Measurements from ENCODE around the gene MAP2K7. TPM values are rescaled to one million over a fixed set of nuclear protein-coding genes. Genes with fewer than 3 reads are reported as not detected.
"Not testable (repeated sequence)": the region's sequence is repeated elsewhere in the genome, so short reads cannot be mapped to it uniquely, and the experiment has no call there.

The MAP2K7 gene
- total RNA-seq, 2 experiments from 2014 or later: 34.9 to 35.7 TPM

DNA sequence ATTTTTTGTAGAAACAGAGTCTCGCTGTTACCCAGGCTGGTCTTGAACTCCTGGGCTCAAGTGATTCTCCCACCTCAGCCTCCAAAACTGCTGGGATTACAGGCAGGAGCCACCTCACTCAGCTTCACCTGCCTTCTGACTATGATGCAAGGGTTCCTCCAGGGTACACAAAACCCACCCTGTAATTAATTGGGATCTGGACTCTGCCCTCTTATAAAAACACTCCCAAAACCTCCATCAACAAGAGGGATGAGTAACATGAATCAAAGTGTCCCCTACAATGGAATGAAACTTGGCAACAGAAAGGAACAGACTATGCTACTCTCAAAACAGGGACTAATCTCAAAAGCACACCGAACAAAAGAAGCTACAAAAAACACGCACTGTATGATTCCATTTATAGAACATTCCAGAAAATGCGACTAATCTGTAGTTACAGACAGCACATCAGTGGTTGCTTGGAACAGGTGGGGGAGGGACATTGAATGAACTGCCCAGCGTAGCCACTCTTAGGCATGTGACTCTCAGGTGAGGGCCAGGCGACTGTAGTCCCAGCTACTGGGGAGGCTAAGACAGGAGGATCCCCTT, 26.3 kb upstream of the MAP2K7 start:
- POLR2A ChIA-PET: no interaction called here
- CTCF ChIA-PET: no interaction called here

DNA sequence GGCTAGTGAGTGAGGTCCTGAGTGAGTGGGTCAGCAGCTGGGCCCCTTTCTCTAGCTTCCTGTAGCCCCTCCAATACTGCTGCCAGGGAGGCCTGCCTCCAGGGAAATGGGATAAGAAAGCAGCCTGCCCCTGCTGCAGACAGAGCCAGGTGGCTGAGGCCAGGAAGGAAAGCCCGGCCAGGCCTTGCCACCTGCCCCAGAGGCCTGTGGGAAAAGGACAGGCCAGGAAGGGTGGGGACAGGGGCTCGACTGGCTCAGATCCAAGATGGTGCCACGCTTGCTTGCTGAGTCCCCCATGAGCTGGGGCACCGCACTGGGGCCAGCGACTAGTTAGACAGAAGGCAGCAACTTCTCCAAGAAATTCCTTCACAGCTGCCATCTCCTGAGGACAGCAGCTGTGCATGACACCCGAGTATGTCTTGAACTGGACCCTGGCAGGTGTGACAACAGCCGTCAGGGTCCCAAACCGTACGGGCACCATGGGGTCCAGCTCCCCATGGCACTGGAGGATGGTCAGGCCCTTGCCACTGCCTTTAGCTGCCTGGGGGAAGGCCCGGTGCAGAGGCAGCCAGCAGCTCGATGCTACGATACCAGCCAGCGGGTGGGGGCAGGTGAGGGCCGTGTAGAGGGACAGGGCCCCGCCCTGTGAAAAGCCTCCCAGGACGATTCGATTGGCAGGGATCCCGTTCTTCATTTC, 24.4 kb upstream of the MAP2K7 start:
- POLR2A ChIA-PET: interaction anchor here (0.5 kb wide), 1 partner anchor 28 kb away, joined by 3 read pairs; no protein-coding TSS in a partner anchor
- CTCF ChIA-PET: interaction anchor here (0.6 to 1.2 kb wide), 2 partner anchors 10 to 327 kb away, joined by 3 read pairs; no protein-coding TSS in a partner anchor

DNA sequence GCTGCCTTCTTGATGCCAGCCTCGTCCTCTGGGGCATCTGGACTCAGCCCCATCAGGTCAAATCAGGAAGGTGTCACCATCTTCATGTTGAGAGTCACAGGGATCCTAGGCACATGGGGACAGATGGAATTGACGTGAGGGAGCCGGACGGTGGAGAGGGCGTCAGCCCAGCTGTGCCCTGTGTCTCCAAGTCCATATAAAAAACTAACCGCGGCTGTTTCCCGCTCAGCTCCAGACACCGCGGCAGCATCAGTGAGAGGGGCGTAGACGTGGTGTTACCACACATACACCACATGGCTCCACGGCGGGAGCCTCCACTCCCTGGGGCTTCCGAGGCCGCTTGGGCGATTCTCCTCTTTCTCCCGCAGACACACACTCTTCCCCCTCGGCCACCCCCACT, 23.8 kb upstream of the MAP2K7 start:
- ChIA-PET CTCF (interaction anchor here (0.6 kb wide), 1 partner anchor 327 kb away, joined by 3 read pairs; no protein-coding TSS in a partner anchor), POLR2A (no interaction called here)

DNA sequence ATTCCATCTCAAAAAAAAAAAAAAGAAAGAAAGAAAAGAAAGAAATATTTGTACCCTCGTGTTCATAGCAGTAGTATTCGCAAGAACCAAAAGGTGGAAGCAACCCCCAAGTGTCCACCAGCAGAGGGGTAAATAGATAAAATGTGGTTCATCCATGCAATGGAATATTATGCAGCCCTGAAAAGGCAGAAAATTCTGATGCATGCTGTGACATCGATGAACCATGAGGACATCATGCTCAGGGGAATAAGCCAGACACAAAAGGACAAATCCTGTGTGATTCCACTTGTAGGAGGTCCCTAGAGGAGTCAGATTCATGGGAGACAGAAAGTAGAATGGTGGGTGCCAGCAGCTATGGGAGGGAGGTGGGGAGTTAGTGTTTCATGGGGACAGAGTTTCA, 21.8 kb upstream of the MAP2K7 start:
- ChIA-PET POLR2A (no interaction called here), CTCF (no interaction called here)

DNA sequence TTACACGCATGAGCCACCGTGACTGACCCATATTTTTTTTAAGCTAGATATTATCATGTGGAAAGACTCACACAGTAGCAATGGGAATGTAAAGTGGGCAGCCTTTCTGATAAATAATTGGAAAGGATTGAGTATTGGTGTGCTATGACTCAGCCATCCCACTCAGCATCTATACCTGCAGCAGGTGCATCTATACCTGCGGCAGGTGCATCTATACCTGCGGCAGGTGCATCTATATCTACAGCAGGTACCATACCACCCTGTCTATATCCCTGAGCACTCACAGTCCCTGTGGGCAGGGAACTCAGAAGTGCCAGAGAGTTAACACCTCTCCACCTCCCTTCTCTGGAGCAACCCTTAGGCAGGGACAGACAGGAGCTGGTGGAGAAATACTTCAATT, 20.6 kb upstream of the MAP2K7 start:
- ChIA-PET CTCF (no interaction called here), POLR2A (no interaction called here)

DNA sequence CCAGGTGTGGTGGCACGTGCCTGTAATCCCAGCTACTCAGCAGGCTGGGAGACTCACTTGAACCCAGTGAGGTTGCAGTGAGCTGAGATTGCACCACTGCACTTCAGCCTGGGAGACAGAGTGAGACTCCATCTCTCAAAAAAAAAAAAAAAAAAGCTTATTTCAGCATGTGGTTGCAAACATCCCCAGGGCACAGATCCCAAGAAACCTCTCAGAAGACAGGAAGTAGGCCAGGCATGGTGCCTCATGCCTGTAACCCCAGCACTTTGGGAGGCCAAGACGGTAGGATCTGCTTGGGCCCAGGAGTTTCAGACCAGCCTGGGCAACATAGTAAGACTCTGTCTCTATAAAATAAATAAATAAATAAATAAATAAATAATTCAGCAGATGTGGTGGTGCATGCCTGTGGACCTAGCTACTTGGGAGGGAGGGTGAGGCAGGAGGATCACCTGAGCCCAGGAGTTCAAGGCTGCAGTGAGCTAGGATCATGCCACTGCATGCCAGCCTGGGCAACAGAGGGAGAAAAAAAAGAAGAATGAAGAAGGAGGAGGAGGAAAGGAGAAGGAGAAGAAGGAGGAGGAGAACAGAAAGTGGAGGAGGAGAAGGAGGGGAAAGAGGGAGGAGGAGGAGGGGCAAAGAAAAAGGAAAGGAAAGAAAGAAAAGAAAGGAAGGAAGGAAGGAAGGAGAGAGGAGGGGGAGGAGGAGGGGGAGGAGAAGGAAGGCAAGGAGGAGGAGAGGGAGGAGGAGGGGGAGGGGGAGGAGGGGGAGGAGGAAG, 19.7 kb upstream of the MAP2K7 start:
- CTCF ChIA-PET: no interaction called here

DNA sequence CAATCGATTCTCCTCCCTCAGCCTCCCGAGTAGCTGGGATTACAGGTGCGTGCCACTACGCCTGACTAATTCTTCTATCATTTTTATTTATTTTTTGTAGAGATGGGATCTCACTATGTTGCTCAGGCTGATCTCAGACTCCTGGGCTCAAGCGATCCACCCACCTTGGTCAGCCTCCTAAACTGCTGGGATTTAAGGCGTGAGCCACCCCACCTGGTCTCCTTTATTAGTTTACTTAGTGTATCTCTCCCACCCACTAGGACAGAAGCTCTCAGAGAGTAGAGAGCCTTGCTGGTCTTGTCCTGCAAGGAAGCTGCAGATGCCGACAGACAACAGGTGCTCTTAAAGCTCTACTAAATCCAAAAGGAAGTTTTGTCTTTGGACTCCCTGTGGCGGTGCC, 17.9 kb upstream of the MAP2K7 start:
- POLR2A ChIA-PET: no interaction called here

More for the DNA sequence above, 19.7 kb upstream of the MAP2K7 start:
- POLR2A ChIA-PET: no interaction called here

DNA sequence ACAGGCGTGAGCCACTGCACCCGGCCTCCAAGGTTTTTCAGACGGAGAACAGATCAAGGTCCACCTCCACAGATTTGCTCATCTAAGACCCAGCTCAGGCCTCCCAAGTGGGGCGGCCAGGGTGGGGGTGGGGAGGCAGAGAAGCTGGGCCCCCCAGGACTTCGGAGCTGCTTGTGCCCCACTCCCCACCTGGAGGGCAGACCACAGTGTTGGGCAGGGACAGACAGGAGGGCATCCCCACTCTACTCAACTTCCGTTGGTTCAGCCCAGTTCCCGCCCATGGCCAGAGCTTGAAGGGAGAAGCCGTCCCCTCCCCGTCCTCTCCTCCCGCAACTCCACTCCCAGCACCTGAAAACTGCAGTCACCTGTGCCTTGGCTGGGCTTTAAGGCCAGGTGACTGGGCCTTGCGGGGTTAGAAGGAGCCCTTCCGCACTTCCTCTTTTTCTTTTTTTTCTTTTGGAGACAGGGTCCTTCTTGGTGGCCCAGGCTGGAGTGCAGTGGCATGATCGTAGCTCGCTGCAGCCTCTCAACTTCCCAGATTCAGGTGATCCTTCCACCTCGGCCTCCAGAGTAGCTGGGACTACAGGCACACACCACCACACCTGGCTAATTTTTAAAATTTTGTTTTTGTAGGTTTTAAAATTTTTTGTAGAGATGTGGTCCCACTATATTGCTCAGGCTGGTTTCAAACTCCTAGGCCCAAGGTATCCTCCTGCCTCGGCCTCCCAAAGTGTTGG, 16.1 kb upstream of the MAP2K7 start:
- ChIA-PET POLR2A (no interaction called here), CTCF (interaction anchor here (0.7 to 0.9 kb wide), 2 partner anchors 18 to 29 kb away, joined by 3 read pairs; no protein-coding TSS in a partner anchor)

More for the DNA sequence above, 17.9 kb upstream of the MAP2K7 start:
- CTCF ChIA-PET: interaction anchor here (0.7 kb wide), 1 partner anchor 317 kb away, joined by 3 read pairs; no protein-coding TSS in a partner anchor

DNA sequence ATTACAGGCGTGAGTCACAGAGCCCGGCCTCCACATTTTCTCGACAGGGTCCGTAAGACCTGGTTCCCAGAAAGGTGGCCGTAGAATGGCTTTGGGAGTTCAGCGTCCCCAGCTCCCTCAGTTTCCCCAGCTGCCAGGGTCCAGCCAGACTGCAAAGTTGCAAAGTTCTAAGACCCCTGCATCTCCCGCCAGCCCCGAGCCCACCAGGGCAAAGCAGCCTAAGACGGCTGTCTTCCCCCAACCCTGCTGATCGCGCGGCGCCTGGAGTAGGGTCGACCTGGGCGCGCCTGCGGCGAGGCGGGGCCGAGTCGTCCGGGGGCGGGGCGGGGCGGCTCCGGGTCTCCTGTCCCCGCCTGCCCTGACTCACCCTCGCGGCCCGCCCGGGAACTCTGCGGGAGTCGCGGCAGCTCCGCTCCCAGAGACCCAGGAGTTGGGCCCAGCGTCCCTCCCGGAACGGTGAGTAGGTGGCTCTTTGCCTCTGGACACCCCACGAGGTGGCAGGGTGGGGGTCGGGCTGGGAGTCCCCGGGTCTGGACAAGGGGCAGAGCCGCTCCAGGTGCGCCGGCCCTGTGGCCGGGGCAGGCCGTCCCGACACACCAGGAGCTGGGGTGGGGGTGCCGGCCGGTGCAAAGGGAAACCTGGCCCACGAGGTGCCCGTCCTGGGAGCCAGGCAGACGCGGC, 15.4 kb upstream of the MAP2K7 start, which contains the start of gene LRRC8E:
TSS of gene LRRC8E (plus strand) at position 366 of the 681 bp plus-strand sequence. CDS start 7,094 bp downstream, outside the sequence.
- ChIA-PET POLR2A (no interaction called here), CTCF (interaction anchor here (0.9 kb wide), 1 partner anchor 19 kb away, joined by 3 read pairs; no protein-coding TSS in a partner anchor)

DNA sequence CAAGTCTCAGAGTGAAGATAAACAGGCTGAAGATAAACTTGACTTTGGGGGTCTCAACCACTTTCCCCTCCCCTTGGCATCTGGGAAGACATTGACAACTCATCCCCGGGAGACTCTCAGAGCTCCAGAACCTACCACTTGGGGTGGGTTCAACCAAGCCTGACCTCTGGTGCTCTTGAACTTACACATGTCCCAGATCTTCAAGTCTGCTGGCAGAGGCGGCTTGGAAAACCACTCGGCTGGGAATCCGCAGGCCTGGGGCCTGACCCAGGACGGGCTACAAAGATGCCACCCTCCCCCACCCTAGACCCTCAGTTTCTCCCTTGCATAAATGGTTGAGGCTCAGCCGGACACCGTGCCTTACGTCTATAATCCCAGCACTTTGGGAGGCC, 14.9 kb upstream of the MAP2K7 start:
- ChIA-PET POLR2A (no interaction called here), CTCF (no interaction called here)

DNA sequence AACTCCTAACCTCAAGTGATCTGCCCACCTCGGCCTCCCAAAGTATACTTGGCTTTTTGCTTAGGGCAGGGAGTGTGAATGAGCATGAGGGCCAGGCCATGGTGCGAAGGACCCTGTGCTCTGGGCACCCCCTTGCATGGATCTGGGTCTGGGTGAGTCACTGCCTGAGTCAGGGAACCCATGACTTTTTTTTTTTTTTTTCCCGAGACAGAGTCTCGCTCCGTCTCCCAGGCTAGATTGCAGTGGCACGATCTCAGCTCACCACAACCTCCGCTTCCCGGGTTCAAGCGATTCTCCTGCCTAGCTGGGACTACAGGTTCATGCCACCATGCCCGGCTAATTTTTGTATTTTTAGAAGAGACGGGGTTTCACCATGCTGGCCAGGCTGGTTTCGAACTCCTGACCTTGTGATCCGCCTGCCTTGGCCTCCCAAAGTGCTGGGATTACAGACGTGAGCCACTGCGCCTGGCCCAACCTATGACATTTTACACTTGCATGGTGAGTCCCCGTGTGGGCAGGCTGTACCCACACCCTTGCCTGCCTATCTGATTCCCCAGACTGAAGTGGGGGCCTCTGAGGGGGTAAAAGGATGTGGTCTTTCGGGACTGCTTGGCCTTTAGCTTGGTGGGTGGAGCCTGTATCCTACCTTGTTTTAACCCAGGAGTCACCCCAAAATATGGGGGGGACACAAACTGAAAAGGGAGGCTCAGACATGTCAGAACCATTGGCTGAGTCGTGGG, 10.1 kb upstream of the MAP2K7 start:
- CTCF ChIA-PET: not testable (repeated sequence)

DNA sequence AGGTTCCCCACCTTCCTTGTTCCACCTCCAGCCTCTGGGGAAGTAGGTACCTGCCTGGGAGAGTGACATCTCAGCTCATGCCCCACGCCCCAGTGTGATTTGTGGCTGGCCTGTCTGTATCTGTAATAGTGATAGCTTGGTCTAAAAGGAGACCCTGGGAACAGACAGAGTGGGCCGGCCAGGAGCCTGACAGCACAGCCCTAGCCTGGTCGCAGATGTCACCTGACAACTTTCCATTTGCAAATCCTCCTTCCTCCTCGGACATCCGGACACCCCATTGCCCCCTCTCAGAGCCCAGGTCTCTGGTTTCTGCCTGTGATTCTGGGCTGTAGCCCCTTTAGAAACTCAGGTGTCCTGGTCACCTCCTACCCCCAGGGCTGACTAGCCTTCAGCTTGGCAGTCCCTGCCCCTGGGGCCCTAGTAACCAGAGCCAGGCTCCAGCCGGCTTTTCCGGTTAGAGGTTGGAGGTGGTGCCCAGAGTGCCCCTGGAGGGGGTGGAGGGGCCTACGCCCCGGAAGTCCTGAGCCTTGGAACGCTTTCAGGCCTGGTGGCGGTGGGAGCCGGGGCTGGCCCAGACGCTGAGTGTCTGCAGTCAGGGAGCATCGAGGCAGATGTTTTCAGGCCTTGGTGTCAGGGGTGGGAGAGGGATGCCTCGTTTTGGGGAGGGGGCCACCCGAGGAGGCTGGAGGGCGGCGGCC, 8.9 kb upstream of the MAP2K7 start:
- ChIA-PET CTCF (no interaction called here), POLR2A (no interaction called here)

More for the DNA sequence above, 10.1 kb upstream of the MAP2K7 start:
- POLR2A ChIA-PET: not testable (repeated sequence)

DNA sequence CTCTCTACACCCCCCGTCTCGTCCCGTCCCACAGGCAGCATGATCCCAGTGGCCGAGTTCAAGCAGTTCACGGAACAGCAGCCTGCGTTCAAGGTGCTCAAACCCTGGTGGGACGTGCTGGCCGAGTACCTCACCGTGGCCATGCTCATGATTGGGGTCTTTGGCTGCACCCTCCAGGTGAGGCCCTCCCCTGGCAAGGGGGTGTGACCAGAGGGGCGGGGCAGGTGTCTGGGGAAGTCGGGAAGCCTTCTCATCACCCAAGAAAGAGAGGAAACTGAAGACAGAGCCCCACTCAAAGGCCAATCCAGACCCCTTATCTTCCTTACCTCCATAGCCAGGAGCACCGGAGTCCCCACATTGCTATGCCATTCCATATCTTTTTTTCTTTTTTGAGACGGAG, 8.1 kb upstream of the MAP2K7 start:
- CTCF ChIA-PET: no interaction called here
- POLR2A ChIA-PET: no interaction called here

DNA sequence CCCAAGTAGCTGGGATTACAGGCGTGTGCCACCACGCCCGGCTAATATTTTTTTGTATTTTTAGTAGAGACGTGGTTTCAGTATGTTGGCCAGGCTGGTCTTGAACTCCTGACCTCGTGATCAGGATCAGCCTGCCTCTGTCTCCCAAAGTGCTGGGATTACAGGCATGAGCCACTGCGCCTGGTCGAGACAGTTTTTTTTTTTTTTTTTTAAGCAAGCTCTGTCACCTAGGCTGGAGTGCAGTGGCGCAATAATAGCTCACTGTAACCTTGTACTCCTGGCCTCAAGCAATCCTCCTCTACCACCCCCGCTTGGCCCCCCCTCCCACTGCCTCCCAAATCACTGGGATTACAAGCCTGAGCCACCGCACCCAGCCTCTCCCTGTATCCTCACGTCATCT, 6.4 kb upstream of the MAP2K7 start:
- ChIA-PET CTCF (no interaction called here), POLR2A (interaction anchor here (0.6 kb wide), 1 partner anchor 66 kb away, joined by 5 read pairs; no protein-coding TSS in a partner anchor)

DNA sequence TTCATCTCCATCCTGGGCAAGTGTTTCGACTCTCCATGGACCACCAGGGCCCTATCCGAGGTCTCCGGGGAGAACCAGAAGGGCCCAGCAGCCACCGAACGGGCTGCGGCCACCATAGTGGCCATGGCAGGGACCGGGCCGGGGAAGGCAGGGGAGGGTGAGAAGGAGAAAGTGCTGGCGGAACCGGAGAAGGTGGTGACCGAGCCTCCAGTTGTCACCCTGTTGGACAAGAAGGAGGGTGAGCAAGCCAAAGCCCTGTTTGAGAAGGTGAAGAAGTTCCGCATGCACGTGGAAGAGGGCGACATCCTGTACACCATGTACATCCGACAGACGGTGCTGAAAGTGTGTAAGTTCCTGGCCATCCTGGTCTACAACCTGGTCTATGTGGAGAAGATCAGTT, 4.7 kb upstream of the MAP2K7 start:
- CTCF ChIA-PET: interaction anchor here (0.9 kb wide), 1 partner anchor 99 kb away, joined by 4 read pairs; no protein-coding TSS in a partner anchor

DNA sequence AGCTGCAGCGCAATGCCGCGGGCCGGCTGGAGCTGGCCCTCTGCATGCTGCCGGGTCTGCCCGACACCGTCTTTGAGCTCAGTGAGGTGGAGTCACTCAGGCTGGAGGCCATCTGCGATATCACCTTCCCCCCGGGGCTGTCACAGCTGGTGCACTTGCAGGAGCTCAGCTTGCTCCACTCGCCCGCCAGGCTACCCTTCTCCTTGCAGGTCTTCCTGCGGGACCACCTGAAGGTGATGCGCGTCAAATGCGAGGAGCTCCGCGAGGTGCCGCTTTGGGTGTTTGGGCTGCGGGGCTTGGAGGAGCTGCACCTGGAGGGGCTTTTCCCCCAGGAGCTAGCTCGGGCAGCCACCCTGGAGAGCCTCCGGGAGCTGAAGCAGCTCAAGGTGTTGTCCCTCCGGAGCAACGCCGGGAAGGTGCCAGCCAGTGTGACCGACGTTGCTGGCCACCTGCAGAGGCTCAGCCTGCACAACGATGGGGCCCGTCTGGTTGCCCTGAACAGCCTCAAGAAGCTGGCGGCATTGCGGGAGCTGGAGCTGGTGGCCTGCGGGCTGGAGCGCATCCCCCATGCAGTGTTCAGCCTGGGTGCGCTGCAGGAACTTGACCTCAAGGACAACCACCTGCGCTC, 3.8 kb upstream of the MAP2K7 start:
- POLR2A ChIA-PET: interaction anchor here (0.5 kb wide), 1 partner anchor 295 kb away, joined by 3 read pairs; no protein-coding TSS in a partner anchor
- CTCF ChIA-PET: interaction anchor here (1.3 kb wide), 1 partner anchor 31 kb away, joined by 5 read pairs; no protein-coding TSS in a partner anchor

More for the DNA sequence above, 4.7 kb upstream of the MAP2K7 start:
- POLR2A ChIA-PET: no interaction called here

DNA sequence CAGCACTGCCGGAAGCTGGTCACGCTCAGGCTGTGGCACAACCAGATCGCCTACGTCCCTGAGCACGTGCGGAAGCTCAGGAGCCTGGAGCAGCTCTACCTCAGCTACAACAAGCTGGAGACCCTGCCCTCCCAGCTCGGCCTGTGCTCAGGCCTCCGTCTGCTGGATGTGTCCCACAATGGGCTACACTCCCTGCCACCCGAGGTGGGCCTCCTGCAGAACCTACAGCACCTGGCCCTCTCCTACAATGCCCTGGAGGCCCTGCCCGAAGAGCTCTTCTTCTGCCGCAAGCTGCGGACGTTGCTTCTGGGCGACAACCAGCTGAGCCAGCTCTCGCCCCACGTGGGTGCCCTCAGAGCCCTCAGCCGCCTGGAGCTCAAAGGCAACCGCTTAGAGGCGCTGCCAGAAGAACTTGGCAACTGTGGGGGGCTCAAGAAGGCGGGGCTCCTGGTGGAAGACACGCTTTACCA, 3.2 kb upstream of the MAP2K7 start:
- POLR2A ChIA-PET: interaction anchor here (0.5 kb wide), 1 partner anchor 294 kb away, joined by 3 read pairs; no protein-coding TSS in a partner anchor
- CTCF ChIA-PET: interaction anchor here (1.3 kb wide), 1 partner anchor 31 kb away, joined by 5 read pairs; no protein-coding TSS in a partner anchor

Data from activated CD8-positive, alpha-beta memory T cell treated with anti-CD3 and anti-CD28 coated beads for 36 hours (primary cell).